Hematopoietic multipotent progenitor cell treated with erythropoietin and hydrocortisone succinate and interleukin-3 and kit ligand, for 8 days (in vitro differentiated cells): ENCODE results near the gene GDF15.
"Not testable (repeated sequence)": the region's sequence is repeated elsewhere in the genome, so short reads cannot be mapped to it uniquely, and the experiment has no call there.

ENCODE experiments used
- DNase-seq: peaks from one replicate; pipeline ENCODE4 v3.0.0-alpha.2; 2015

Gene GDF15

DNA sequence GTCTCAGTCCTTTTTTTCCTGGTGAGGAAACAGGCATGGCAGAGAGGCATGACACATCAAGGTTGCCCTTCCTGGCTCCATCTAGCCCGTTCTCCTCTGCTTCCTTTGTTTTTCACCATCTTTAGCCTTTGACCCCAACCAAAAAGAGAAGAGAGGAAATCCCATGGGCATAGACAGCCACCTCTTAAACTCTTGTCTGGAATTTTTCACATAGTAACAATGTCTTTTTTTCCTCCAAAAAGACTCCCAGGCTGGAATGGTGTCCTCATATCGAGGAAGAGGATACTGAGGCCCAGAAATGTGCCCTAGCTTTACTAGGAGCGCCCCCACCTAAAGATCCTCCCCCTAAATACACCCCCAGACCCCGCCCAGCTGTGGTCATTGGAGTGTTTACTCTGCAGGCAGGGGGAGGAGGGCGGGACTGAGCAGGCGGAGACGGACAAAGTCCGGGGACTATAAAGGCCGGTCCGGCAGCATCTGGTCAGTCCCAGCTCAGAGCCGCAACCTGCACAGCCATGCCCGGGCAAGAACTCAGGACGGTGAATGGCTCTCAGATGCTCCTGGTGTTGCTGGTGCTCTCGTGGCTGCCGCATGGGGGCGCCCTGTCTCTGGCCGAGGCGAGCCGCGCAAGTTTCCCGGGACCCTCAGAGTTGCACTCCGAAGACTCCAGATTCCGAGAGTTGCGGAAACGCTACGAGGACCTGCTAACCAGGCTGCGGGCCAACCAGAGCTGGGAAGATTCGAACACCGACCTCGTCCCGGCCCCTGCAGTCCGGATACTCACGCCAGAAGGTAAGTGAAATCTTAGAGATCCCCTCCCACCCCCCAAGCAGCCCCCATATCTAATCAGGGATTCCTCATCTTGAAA is at the start of gene GDF15:
Gene GDF15, plus strand, starts transcription at position 484 of the 868 bp plus-strand sequence. Its CDS starts 32 bp downstream, at position 516.
- peak; percentile 87 for DNase-seq

GRCh38 chr19:18338541-18338940 is 47.4 kb upstream of the GDF15 start:
- no peak for DNase-seq

- DNase-seq, result peak; percentile 67
Measured at GRCh38 chr19:18339723-18340122, 46.2 kb upstream of the GDF15 start.

DNA sequence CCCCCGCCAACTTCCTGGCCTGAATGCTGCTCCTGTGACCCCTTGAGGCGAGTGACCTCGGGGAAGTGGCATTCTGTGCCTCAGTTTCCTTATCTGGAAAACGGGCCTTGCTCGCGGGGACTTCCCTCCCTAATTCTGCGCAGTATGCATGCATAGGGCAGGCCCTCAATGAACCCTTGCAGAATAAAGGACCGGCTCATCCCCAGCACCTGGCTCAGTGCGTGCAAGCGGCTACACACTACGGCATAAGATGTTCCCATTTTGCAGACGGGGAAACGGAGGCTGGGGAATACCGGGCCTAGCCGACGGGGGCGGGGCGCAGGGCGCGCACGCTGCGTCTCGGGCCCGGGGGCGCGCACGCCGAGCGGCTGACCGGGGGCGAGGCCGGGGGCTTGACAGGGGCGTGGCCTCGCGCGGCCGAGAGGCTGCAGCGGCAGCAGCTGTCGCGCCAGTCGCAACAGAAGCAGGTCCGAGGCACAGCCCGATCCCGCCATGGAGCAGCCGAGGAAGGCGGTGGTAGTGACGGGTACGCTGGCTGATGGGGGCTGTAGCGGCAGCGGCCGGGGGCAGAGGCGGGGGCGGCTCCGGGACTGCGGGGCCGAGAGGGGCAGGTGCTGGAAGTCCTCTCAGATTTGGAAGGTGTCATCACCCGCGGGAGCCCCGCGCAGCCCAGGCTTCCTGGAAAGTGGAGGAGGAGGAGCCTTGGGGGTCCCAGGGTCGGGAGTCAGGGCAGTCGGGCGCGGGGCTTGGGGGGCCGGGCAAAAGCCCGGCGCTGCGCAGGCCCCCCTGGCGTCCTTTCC is 45.6 kb upstream of the GDF15 start, which contains the start of gene PGPEP1:
Gene PGPEP1, plus strand, starts transcription at position 409 of the 800 bp plus-strand sequence. Its CDS starts 84 bp downstream, at position 493.
- peak; percentile 64 for DNase-seq

DNA sequence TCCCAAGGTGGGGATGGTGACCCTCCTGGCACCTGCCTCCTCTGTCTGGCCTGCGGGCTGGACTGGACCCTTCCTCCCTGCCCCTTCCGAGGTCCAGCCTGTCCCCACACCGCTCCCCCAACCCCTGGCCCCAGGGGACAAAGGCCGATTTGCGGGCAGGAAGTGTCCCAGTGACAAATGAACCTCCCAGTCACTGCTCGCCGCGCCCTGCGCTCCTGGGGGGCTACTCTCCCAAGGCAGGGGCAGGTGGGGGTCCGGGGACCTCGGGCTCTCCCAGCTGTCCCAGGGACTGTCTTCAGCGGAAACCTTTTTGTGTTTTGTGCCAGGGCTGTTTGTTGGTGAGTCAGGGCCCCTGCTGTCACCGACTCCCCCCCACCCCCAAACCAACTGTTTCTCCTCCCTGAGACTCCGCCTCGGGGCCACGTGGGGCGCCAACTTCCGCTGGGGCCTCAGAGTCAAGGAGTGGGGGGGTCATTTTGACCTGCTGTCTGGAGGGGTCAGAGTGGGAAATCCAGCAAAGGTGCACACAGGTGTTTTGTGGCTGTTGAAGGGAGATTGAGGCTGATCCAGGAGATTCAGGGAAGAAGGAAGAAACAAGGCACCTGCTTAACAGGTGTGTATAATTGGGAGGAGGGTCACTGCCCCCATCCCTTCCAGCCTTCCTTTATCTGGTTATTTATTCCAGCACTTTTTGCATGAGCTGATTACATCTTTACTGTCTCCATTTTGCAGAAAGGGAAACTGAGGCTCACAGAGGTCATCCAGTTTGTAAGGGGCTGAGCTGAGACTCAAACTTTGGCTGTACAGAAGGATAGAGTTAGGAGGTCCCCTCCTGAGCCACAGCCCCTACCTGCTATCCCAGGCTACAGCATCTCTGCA is 44.7 kb upstream of the GDF15 start:
- DNase-seq, result peak; percentile 80

GRCh38 chr19:18342090-18342632 is 43.8 kb upstream of the GDF15 start:
- DNase-seq, result no peak

DNA sequence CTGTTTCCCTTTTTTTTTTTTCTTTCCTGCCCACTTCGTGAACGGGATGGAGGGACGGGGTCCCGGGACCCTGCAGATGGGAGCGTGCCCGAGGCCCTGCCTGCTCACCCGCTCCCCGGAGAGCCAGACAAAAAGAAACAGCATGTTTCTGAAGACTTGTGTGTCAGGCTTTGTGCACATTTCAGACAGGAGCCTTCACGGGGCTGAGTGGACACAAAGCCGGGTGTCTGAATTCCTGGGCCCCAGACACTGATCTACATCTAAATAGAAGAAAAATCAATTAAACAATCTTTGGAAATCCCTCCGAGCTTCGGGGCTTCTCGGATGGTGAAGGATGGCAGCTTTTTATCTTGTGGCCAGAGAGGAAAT is 41.4 kb upstream of the GDF15 start:
- no peak for DNase-seq

GRCh38 chr19:18345296-18345695 is 40.7 kb upstream of the GDF15 start:
- DNase-seq, result no peak

GRCh38 chr19:18346091-18346490 is 39.9 kb upstream of the GDF15 start:
- DNase-seq, result no peak

DNA sequence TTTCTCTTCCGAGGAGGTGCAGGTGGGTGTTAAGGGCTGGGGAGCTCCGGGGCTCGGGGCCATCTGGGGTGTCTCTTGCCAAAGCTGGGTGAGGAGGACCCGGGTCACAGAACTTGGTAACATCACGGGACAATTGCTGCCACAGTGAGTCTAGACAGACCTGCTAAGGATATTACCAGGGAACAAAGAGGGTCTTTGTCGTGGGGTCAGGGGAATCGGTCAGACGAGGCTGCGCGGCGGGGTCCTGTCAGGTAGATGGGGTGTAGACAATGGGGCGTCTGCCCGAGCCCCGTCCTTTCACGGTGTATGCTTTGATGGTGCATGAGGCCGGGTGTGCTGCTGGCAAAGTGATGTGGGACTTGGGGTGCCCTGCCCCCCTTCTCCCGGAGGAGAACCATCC is 37.8 kb upstream of the GDF15 start:
- no peak for DNase-seq

- DNase-seq, result not testable (repeated sequence)
Measured at GRCh38 chr19:18348818-18349339, 37.1 kb upstream of the GDF15 start.

GRCh38 chr19:18349524-18350128 is 36.3 kb upstream of the GDF15 start:
- DNase-seq, result peak; percentile 72

DNA sequence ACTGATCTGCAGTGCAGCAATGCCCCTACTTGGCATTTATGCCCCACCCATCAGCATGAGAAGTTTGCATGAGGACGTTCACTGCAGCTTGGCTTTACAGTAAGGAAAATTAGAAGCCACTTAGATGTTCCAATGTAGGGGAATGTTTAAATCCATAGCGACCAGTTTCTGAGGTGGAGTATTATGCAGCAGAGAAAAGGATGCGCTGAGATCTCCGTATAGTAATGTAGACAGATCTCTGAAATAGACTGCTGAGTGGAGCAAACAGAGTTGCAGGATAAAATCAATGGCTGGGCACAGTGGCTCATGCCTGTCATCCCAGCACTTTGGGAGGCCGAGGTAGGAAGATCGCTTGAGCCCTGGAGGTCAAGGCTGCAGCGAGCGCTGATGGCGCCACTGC is 35.5 kb upstream of the GDF15 start:
- DNase-seq, result no peak

DNA sequence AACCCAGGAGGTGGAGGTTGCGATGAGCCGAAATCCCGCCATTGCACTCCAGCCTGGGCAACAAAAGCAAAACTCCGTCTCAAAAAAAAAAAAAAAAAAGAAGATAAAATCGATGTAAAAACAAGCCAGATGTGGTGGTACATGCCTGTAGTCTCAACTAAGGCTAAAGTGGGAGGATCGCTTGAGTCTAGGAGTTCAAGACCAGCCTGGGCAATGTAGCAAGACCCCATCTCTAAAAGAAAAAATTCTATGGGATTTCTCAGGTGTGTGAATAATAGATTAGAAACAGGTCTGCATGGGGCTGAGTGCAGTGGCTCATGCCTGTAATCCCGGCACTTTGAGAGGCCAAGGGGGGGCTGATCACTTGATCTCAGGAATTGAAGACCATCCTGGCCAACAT is 34.4 kb upstream of the GDF15 start:
- no peak for DNase-seq

DNA sequence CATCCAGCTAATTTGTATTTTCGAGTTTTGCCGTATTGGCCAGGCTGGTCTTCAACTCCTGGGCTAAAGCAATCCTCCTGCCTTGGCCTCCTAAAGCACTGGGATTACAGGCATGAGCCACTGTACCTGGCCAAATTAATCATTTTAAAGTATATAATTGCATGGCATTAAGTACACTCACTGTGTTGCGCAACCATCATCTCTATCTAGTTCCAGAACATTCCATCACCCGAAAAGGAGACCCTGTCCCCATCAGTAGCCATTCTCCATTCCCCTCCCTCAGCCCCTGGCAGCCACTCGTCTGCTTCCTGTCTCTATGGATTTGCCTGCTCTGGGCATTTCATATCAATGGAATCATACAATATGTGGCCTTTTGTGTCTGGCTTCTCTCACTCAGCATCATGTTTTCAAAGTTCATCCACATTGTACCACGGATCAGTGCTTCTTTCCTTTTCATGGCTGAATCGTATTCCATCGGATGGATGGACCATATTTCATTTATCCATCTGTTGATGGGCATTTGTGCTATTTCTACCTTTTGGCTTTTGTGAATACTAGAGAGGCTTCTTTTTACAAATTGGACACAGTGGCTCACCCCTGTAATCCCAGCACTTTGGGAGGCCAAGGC is 32.5 kb upstream of the GDF15 start:
- DNase-seq, result no peak

DNA sequence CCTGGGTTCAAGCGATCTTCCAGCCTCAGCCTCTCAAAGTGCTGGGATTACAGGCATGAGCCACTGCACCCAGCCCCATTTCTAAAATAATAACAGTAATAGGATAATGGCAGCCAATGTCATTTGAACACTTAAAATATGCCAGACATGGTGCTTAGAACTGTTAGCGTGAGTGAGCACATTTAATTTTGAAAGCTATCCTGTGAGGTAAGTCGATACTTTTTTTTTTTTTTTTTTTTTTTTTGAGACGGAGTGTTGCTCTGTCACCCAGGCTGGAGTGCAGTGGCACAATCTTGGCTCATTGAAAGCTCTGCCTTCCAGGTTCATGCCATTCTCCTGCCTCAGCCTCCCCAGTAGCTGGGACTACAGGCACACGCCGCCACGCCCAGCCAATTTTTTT is 31.2 kb upstream of the GDF15 start:
- not testable (repeated sequence) for DNase-seq

GRCh38 chr19:18357041-18357440 is 28.9 kb upstream of the GDF15 start:
- no peak for DNase-seq

- DNase-seq, result no peak
Measured at GRCh38 chr19:18361646-18362045, 24.3 kb upstream of the GDF15 start.

DNA sequence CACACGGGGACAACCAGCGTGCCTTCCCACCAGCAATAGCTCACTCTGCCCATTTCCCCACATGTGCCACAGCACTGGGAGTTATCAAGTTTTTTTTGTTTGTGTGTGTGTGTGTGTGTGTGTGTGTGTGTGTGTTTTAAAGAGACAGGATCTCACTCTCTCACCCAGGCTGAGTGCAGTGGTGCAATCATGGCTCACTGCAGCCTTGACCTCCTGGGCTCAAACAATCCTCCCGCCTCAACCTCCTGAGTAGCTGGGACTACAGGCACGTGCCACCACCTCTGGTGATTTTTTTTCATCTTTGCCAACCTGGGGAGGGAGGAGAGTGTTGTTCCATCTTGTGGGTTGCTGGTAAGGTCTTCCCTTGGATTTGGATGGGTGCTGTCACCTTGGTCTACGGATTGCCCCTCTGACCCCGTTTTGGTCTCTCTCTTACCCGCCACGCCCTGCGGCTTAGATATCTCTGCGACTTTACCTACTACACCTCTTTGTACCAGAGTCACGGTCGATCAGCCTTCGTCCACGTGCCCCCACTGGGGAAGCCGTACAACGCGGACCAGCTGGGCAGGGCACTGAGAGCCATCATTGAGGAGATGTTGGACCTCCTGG is 22.9 kb upstream of the GDF15 start:
- peak; percentile 48 for DNase-seq

- DNase-seq, result no peak
Measured at GRCh38 chr19:18363787-18364186, 22.2 kb upstream of the GDF15 start.

DNA sequence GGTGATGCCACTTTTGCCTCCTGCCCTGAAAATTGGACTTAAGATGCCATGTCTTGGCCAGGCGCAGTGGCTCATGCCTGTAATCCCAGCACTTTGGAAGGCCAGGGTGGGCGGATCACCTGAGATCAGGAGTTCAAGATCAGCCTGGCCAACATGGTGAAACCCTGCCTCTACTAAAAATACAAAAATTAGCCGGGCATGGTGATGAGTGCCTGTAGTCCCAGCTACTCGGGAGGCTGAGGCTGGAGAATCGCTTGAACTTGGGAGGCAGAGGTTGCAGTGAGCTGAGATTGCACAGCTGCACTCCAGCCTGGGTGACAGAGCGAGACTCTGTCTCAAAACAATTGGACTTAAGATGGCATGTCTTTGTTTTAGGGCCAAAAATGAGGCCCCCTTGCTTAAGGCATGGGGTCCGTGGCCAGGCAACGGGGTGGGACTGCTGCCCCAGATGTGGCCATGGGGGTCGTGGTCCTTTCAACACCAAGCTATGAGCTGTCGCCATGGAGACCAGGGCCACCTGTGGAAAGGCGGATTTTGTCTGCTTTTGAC is 21.6 kb upstream of the GDF15 start:
- not testable (repeated sequence) for DNase-seq
